HEK293T (cell line): ENCODE data around the gene DPP7.

Experiments
- ARNT ChIP-seq: fragments of 450-650 bp; IDR thresholded peaks from 2 replicates; pipeline ENCODE4 v1.6.1; 2017; ENCODE audit warnings: mild to moderate bottlenecking
- BHLHE40 ChIP-seq: fragments of 450-650 bp; IDR thresholded peaks from 2 replicates; pipeline ENCODE4 v1.6.1; 2016; ENCODE audit warnings: mild to moderate bottlenecking, moderate library complexity, borderline replicate concordance
- CTBP1 ChIP-seq: fragments of 450-650 bp; IDR thresholded peaks from 2 replicates; pipeline ENCODE4 v1.6.1; 2016; ENCODE audit warnings: borderline replicate concordance
- ELF4 ChIP-seq: fragments of 450-650 bp; IDR thresholded peaks from 2 replicates; pipeline ENCODE4 v1.6.1; 2017; ENCODE audit warnings: antibody characterized with exemption
- FOXA1 ChIP-seq: fragments of 450-650 bp; IDR thresholded peaks from 2 replicates; pipeline ENCODE4 v1.6.1; 2016; ENCODE audit warnings: mild to moderate bottlenecking
- FOXK2 ChIP-seq: fragments of 450-650 bp; IDR thresholded peaks from 2 replicates; pipeline ENCODE4 v1.6.1; 2016; ENCODE audit warnings: mild to moderate bottlenecking
- L3MBTL2 ChIP-seq: fragments of 450-650 bp; conservative IDR thresholded peaks from 2 replicates; pipeline ENCODE4 v1.6.1; 2016; ENCODE audit warnings: mild to moderate bottlenecking
- NFRKB ChIP-seq: fragments of 450-650 bp; IDR thresholded peaks from 2 replicates; pipeline ENCODE4 v1.6.1; 2016; ENCODE audit warnings: mild to moderate bottlenecking, moderate library complexity
- TARDBP ChIP-seq: fragments of 450-650 bp; IDR thresholded peaks from 2 replicates; pipeline ENCODE4 v1.6.1; 2016
- ZNF384 ChIP-seq: fragments of 450-650 bp; IDR thresholded peaks from 2 replicates; pipeline ENCODE4 v1.6.1; 2016
- TF ChIP-seq, protein P1 (sequence below): fragments of 450-650 bp; IDR thresholded peaks from 2 replicates; pipeline ENCODE4 v1.6.1; 2016

DNA sequence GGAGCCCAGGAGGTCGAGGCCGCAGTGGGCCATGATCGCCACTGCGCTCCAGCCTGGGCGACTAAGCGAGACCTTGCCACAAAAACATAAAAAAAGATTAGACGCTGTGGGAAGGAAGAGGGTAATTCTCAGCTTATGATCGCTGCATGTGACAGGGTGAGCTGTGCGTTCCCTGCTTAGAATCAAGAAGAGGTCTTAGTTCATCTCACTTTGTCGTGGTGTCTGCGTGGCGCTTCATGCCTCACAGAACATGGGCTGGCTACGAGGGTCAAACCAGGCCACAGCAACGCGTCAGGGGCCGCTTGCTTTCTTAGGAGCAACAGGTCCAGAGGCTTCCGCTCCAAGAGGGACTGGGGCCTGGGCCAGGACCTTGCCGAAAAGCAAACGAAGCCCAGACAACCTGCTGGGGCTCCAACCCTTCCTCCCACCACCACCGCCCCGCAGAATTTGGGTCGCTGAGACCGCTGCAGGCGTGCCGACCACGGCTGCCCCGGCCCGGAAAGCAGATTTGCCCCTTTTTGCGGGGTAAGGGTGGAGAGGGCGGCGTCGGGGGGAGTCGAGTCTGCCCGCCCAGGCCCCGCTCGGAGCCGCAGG, 14.4 kb upstream of the DPP7 start:
- TF ChIP-seq CTBP1 (no peak), TARDBP (no peak), FOXK2 (no peak), ZNF384 (no peak), BHLHE40 (no peak), ARNT (no peak), FOXA1 (no peak), ELF4 (no peak), L3MBTL2 (no peak), NFRKB (no peak)
- TF ChIP-seq, protein P1, sequence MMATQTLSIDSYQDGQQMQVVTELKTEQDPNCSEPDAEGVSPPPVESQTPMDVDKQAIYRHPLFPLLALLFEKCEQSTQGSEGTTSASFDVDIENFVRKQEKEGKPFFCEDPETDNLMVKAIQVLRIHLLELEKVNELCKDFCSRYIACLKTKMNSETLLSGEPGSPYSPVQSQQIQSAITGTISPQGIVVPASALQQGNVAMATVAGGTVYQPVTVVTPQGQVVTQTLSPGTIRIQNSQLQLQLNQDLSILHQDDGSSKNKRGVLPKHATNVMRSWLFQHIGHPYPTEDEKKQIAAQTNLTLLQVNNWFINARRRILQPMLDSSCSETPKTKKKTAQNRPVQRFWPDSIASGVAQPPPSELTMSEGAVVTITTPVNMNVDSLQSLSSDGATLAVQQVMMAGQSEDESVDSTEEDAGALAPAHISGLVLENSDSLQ, result no peak
